Measurements from ENCODE around the gene IL7R.

IL7R gene

GRCh38 chr5:35908814-35909213 lies 52.1 kb downstream of the IL7R start (continued):
- TF ChIP-seq, protein P1, sequence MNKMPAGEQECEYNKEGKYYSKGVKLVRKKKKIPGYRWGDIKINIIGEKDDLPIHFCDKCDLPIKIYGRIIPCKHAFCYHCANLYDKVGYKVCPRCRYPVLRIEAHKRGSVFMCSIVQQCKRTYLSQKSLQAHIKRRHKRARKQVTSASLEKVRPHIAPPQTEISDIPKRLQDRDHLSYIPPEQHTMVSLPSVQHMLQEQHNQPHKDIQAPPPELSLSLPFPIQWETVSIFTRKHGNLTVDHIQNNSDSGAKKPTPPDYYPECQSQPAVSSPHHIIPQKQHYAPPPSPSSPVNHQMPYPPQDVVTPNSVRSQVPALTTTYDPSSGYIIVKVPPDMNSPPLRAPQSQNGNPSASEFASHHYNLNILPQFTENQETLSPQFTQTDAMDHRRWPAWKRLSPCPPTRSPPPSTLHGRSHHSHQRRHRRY (tag by site-specific recombination; IDR thresholded peaks at IDR 0.05): no peak
- TF ChIP-seq ZNF10 (tag by site-specific recombination; IDR thresholded peaks at IDR 0.05) (no peak), ZNF280D (tag by site-specific recombination; IDR thresholded peaks at IDR 0.05) (no peak)

DNA sequence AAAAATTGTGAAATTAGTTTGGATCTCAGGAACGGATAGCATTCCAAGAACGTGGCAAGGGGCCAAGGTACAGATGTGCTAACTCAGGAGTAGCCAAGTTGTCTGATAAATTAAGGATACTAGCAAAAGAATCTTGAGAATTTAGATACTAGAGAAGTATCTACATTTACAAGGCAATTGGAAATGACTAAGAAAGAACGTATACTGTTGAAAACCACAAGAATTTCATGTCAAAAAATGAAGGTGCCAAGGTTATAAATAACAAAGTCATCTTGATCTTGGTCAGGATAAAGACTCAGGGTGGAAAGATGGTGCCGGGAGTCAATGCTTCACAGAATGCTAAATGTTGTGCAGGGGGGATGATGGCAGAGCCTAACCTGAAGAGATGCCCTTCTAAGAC lies 62.5 kb downstream of the IL7R start:
- Histone ChIP-seq H3K9me3 (ENCODE audit: control insufficient read depth, insufficient read depth, low read depth, low read length) (no peaks in the 10 kb centered on the region), H3K4me3 (ENCODE audit: low read depth, low read length) (no peak overlapping the region), H3K27ac (ENCODE audit: extremely low read depth, low read depth, low read length) (no peak overlapping the region), H3K36me3 (ENCODE audit: control insufficient read depth in 2 of 2, insufficient read depth in 1 of 2, low read length in 2 of 2) (no peaks in the 10 kb centered on the region), H3K4me1 (ENCODE audit: control insufficient read depth, insufficient read depth, low read length) (no peaks in the 10 kb centered on the region)
- POLR2A ChIA-PET: no interaction called here
- CTCF ChIA-PET: interaction anchor here (0.6 to 1.3 kb wide), 6 partner anchors 8 to 268 kb away, joined by 3 to 4 read pairs (median 4); no protein-coding TSS in a partner anchor
- TF ChIP-seq, protein P2, sequence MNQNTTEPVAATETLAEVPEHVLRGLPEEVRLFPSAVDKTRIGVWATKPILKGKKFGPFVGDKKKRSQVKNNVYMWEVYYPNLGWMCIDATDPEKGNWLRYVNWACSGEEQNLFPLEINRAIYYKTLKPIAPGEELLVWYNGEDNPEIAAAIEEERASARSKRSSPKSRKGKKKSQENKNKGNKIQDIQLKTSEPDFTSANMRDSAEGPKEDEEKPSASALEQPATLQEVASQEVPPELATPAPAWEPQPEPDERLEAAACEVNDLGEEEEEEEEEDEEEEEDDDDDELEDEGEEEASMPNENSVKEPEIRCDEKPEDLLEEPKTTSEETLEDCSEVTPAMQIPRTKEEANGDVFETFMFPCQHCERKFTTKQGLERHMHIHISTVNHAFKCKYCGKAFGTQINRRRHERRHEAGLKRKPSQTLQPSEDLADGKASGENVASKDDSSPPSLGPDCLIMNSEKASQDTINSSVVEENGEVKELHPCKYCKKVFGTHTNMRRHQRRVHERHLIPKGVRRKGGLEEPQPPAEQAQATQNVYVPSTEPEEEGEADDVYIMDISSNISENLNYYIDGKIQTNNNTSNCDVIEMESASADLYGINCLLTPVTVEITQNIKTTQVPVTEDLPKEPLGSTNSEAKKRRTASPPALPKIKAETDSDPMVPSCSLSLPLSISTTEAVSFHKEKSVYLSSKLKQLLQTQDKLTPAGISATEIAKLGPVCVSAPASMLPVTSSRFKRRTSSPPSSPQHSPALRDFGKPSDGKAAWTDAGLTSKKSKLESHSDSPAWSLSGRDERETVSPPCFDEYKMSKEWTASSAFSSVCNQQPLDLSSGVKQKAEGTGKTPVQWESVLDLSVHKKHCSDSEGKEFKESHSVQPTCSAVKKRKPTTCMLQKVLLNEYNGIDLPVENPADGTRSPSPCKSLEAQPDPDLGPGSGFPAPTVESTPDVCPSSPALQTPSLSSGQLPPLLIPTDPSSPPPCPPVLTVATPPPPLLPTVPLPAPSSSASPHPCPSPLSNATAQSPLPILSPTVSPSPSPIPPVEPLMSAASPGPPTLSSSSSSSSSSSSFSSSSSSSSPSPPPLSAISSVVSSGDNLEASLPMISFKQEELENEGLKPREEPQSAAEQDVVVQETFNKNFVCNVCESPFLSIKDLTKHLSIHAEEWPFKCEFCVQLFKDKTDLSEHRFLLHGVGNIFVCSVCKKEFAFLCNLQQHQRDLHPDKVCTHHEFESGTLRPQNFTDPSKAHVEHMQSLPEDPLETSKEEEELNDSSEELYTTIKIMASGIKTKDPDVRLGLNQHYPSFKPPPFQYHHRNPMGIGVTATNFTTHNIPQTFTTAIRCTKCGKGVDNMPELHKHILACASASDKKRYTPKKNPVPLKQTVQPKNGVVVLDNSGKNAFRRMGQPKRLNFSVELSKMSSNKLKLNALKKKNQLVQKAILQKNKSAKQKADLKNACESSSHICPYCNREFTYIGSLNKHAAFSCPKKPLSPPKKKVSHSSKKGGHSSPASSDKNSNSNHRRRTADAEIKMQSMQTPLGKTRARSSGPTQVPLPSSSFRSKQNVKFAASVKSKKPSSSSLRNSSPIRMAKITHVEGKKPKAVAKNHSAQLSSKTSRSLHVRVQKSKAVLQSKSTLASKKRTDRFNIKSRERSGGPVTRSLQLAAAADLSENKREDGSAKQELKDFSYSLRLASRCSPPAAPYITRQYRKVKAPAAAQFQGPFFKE (tag by site-specific recombination; IDR thresholded peaks at IDR 0.05; ENCODE audit: borderline replicate concordance): no peak
- TF ChIP-seq ZNF791 (tag by site-specific recombination; IDR thresholded peaks at IDR 0.05) (no peak), ZNF610 (tag by site-specific recombination; IDR thresholded peaks at IDR 0.05; ENCODE audit: borderline replicate concordance) (no peak), SCRT2 (tag by site-specific recombination; IDR thresholded peaks at IDR 0.05) (no peak), ZNF248 (tag by site-specific recombination; IDR thresholded peaks at IDR 0.05) (no peak), ZNF426 (tag by site-specific recombination; IDR thresholded peaks at IDR 0.05) (no peak), HOXD13 (CRISPR knock-in tag; IDR thresholded peaks at IDR 0.05; ENCODE audit: borderline replicate concordance) (no peak), ZNF335 (tag by site-specific recombination; conservative IDR thresholded peaks at IDR 0.05) (no peak), ZNF776 (tag by site-specific recombination; IDR thresholded peaks at IDR 0.05; ENCODE audit: borderline replicate concordance) (no peak), REPIN1 (tag by site-specific recombination; IDR thresholded peaks at IDR 0.05; ENCODE audit: low read depth) (no peak), ZNF530 (tag by site-specific recombination; IDR thresholded peaks at IDR 0.05; ENCODE audit: low read depth) (no peak), ZNF658 (tag by site-specific recombination; IDR thresholded peaks at IDR 0.05) (no peak)
- TF ChIP-seq, protein P3, sequence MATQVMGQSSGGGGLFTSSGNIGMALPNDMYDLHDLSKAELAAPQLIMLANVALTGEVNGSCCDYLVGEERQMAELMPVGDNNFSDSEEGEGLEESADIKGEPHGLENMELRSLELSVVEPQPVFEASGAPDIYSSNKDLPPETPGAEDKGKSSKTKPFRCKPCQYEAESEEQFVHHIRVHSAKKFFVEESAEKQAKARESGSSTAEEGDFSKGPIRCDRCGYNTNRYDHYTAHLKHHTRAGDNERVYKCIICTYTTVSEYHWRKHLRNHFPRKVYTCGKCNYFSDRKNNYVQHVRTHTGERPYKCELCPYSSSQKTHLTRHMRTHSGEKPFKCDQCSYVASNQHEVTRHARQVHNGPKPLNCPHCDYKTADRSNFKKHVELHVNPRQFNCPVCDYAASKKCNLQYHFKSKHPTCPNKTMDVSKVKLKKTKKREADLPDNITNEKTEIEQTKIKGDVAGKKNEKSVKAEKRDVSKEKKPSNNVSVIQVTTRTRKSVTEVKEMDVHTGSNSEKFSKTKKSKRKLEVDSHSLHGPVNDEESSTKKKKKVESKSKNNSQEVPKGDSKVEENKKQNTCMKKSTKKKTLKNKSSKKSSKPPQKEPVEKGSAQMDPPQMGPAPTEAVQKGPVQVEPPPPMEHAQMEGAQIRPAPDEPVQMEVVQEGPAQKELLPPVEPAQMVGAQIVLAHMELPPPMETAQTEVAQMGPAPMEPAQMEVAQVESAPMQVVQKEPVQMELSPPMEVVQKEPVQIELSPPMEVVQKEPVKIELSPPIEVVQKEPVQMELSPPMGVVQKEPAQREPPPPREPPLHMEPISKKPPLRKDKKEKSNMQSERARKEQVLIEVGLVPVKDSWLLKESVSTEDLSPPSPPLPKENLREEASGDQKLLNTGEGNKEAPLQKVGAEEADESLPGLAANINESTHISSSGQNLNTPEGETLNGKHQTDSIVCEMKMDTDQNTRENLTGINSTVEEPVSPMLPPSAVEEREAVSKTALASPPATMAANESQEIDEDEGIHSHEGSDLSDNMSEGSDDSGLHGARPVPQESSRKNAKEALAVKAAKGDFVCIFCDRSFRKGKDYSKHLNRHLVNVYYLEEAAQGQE (tag by site-specific recombination; IDR thresholded peaks at IDR 0.05): no peak
- TF ChIP-seq, protein P4, sequence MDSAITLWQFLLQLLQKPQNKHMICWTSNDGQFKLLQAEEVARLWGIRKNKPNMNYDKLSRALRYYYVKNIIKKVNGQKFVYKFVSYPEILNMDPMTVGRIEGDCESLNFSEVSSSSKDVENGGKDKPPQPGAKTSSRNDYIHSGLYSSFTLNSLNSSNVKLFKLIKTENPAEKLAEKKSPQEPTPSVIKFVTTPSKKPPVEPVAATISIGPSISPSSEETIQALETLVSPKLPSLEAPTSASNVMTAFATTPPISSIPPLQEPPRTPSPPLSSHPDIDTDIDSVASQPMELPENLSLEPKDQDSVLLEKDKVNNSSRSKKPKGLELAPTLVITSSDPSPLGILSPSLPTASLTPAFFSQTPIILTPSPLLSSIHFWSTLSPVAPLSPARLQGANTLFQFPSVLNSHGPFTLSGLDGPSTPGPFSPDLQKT (IDR thresholded peaks at IDR 0.05; ENCODE audit: borderline replicate concordance, low read depth, low read length): no peak
- TF ChIP-seq, protein P5, sequence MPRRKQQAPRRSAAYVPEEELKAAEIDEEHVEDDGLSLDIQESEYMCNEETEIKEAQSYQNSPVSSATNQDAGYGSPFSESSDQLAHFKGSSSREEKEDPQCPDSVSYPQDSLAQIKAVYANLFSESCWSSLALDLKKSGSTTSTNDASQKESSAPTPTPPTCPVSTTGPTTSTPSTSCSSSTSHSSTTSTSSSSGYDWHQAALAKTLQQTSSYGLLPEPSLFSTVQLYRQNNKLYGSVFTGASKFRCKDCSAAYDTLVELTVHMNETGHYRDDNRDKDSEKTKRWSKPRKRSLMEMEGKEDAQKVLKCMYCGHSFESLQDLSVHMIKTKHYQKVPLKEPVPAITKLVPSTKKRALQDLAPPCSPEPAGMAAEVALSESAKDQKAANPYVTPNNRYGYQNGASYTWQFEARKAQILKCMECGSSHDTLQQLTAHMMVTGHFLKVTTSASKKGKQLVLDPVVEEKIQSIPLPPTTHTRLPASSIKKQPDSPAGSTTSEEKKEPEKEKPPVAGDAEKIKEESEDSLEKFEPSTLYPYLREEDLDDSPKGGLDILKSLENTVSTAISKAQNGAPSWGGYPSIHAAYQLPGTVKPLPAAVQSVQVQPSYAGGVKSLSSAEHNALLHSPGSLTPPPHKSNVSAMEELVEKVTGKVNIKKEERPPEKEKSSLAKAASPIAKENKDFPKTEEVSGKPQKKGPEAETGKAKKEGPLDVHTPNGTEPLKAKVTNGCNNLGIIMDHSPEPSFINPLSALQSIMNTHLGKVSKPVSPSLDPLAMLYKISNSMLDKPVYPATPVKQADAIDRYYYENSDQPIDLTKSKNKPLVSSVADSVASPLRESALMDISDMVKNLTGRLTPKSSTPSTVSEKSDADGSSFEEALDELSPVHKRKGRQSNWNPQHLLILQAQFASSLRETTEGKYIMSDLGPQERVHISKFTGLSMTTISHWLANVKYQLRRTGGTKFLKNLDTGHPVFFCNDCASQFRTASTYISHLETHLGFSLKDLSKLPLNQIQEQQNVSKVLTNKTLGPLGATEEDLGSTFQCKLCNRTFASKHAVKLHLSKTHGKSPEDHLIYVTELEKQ (tag by site-specific recombination; IDR thresholded peaks at IDR 0.05; ENCODE audit: borderline replicate concordance): no peak

Measured in HEK293 (cell line).